HEK293 (cell line): Measurements from ENCODE around the gene LRP1B.

Source experiments
- CTCF ChIA-PET: fragments of 350-600 bp; formaldehyde crosslinking; extraction: SDS; loops from one replicate; lab custom pipeline; 2021; ENCODE audit warnings: antibody characterized with exemption; lab: Yijun Ruan, JAX
- POLR2A ChIA-PET: fragments of 300-600 bp; formaldehyde crosslinking; extraction: SDS; loops from one replicate; lab custom pipeline; 2020; ENCODE audit warnings: antibody characterized with exemption, inconsistent platforms; lab: Yijun Ruan, JAX
- H3K27ac ChIP-seq: fragments of 200-500 bp; sonication (Bioruptor generic); 2 replicates; pipeline ENCODE4 v1.5.1; 2014; ENCODE audit warnings: low read depth, low read length, control low read depth, inconsistent platforms; ENCODE audit errors: extremely low read depth
- H3K36me3 ChIP-seq, 2 experiments: fragments of 200-500 bp in 1 of 2; sonication (Bioruptor generic) in 1 of 2; 1 replicate in 1 of 2; 2 replicates in 1 of 2; pipeline ENCODE4 v1.5.1; 2014 to 2017; ENCODE audit warnings: inconsistent platforms in 2 of 2, low read length in 2 of 2; ENCODE audit not compliant: control insufficient read depth in 2 of 2, insufficient read depth in 1 of 2
- H3K4me1 ChIP-seq: fragments of 200-500 bp; sonication (Bioruptor generic); 2 replicates; pipeline ENCODE4 v1.5.1; 2014; ENCODE audit warnings: mild to moderate bottlenecking, low read length, inconsistent platforms; ENCODE audit not compliant: control insufficient read depth, insufficient read depth
- H3K4me3 ChIP-seq: 2 replicates; pipeline ENCODE4 v1.5.1; 2011; ENCODE audit warnings: low read depth, mild to moderate bottlenecking, control low read depth, low read length, moderate library complexity
- H3K9me3 ChIP-seq: fragments of 200-500 bp; sonication (Bioruptor generic); 2 replicates; pipeline ENCODE4 v1.5.1; 2014; ENCODE audit warnings: low read depth, low read length, inconsistent platforms; ENCODE audit not compliant: control insufficient read depth, insufficient read depth
- BCL6B ChIP-seq: fragments of 450-650 bp; formaldehyde crosslinking; IDR thresholded peaks from 2 replicates; pipeline ENCODE4 v1.5.1; 2017; ENCODE audit warnings: missing biosample characterization, missing genetic modification characterization
- CTCF ChIP-seq: fragments of 450-650 bp; formaldehyde crosslinking; IDR thresholded peaks from 2 replicates; pipeline ENCODE4 v1.5.1; 2016; ENCODE audit warnings: missing biosample characterization, missing genetic modification characterization
- GLI2 ChIP-seq: fragments of 450-650 bp; formaldehyde crosslinking; IDR thresholded peaks from 2 replicates; pipeline ENCODE4; 2017; ENCODE audit warnings: missing biosample characterization, missing genetic modification characterization, low read depth, borderline replicate concordance
- HOXC10 ChIP-seq: sonication (generic); formaldehyde crosslinking; IDR thresholded peaks from 2 replicates; pipeline ENCODE4 v1.8.1; 2023; ENCODE audit warnings: mild to moderate bottlenecking, missing genetic modification reagents
- HOXD13 ChIP-seq: sonication (generic); formaldehyde crosslinking; IDR thresholded peaks from 2 replicates; pipeline ENCODE4 v1.8.0; 2022; ENCODE audit warnings: missing genetic modification reagents, borderline replicate concordance
- SALL2 ChIP-seq: fragments of 450-650 bp; formaldehyde crosslinking; IDR thresholded peaks from 2 replicates; pipeline ENCODE4 v1.5.0; 2017; ENCODE audit warnings: missing biosample characterization, mild to moderate bottlenecking, missing genetic modification characterization, borderline replicate concordance
- SETDB1 ChIP-seq: IDR thresholded peaks from one replicate; pipeline ENCODE4 v1.6.1; 2017; ENCODE audit warnings: mild to moderate bottlenecking, low read length, moderate library complexity, mixed read lengths; ENCODE audit not compliant: insufficient read length
- TRIM28 ChIP-seq: IDR thresholded peaks from 2 replicates; pipeline ENCODE4 v1.6.1; 2011; ENCODE audit warnings: low read length, control low read depth, borderline replicate concordance
- YY1 ChIP-seq: fragments of 450-650 bp; formaldehyde crosslinking; IDR thresholded peaks from 2 replicates; pipeline ENCODE4 v1.5.1; 2018; ENCODE audit warnings: missing biosample characterization, missing genetic modification characterization
- ZBTB20 ChIP-seq: fragments of 450-650 bp; formaldehyde crosslinking; IDR thresholded peaks from 2 replicates; pipeline ENCODE4 v1.5.1; 2016; ENCODE audit warnings: missing biosample characterization, missing genetic modification characterization
- ZBTB49 ChIP-seq: fragments of 450-650 bp; formaldehyde crosslinking; IDR thresholded peaks from 2 replicates; pipeline ENCODE4 v1.5.1; 2016; ENCODE audit warnings: missing biosample characterization, missing genetic modification characterization, low read depth
- ZEB2 ChIP-seq: fragments of 450-650 bp; formaldehyde crosslinking; IDR thresholded peaks from 2 replicates; pipeline ENCODE4 v1.5.1; 2016; ENCODE audit warnings: missing biosample characterization, missing genetic modification characterization
- ZNF2 ChIP-seq: fragments of 450-650 bp; formaldehyde crosslinking; IDR thresholded peaks from 2 replicates; pipeline ENCODE4 v1.5.1; 2016; ENCODE audit warnings: missing biosample characterization, missing genetic modification characterization
- ZNF354C ChIP-seq: fragments of 450-650 bp; formaldehyde crosslinking; IDR thresholded peaks from 2 replicates; pipeline ENCODE4 v1.5.1; 2016; ENCODE audit warnings: missing biosample characterization, missing genetic modification characterization, low read depth, borderline replicate concordance
- ZNF398 ChIP-seq: fragments of 450-650 bp; formaldehyde crosslinking; IDR thresholded peaks from 2 replicates; pipeline ENCODE4 v1.5.1; 2017; ENCODE audit warnings: missing biosample characterization, missing genetic modification characterization
- ZNF530 ChIP-seq: fragments of 450-650 bp; formaldehyde crosslinking; IDR thresholded peaks from 2 replicates; pipeline ENCODE4 v1.5.1; 2016; ENCODE audit warnings: low read depth, missing biosample characterization, missing genetic modification characterization
- ZNF561 ChIP-seq: fragments of 450-650 bp; IDR thresholded peaks from 2 replicates; pipeline ENCODE4 v1.5.1; 2018; ENCODE audit warnings: missing biosample characterization, missing genetic modification characterization, borderline replicate concordance
- ZNF596 ChIP-seq: fragments of 450-650 bp; IDR thresholded peaks from 2 replicates; pipeline ENCODE4 v1.5.0; 2018; ENCODE audit warnings: missing biosample characterization, mild to moderate bottlenecking, missing genetic modification characterization, moderate library complexity
- ZNF639 ChIP-seq: fragments of 450-650 bp; formaldehyde crosslinking; IDR thresholded peaks from 2 replicates; pipeline ENCODE4 v1.5.1; 2016; ENCODE audit warnings: missing biosample characterization, missing genetic modification characterization
- ZNF837 ChIP-seq: fragments of 450-650 bp; formaldehyde crosslinking; IDR thresholded peaks from 2 replicates; pipeline ENCODE4 v1.5.1; 2016; ENCODE audit warnings: missing biosample characterization, missing genetic modification characterization

The LRP1B gene

GRCh38 chr2:141496810-141497209 lies 634.0 kb downstream of the LRP1B start:
- TF ChIP-seq YY1 (tag by site-specific recombination) (no peak), SETDB1 (no peak), ZNF2 (tag by site-specific recombination) (no peak), ZBTB20 (tag by site-specific recombination) (no peak), ZNF639 (tag by site-specific recombination) (no peak), ZNF354C (no peak), CTCF (tag by site-specific recombination) (no peak), TRIM28 (no peak), ZNF561 (tag by site-specific recombination) (no peak), ZNF596 (tag by site-specific recombination) (no peak), HOXD13 (CRISPR knock-in tag) (no peak), GLI2 (tag by site-specific recombination) (no peak), SALL2 (tag by site-specific recombination) (no peak), ZNF837 (tag by site-specific recombination) (no peak), BCL6B (tag by site-specific recombination) (no peak), HOXC10 (CRISPR knock-in tag) (no peak), ZNF530 (tag by site-specific recombination) (no peak), ZEB2 (tag by site-specific recombination) (no peak), ZNF398 (tag by site-specific recombination) (no peak), ZBTB49 (tag by site-specific recombination) (no peak)
- TF ChIP-seq, all 188 proteins: peak for 0
- CTCF ChIA-PET = interaction anchor here (0.7 kb wide), 1 partner anchor 358 kb away, joined by 5 read pairs; no protein-coding TSS in a partner anchor
- Histone ChIP-seq H3K9me3 (no peaks in the 10 kb centered on the region), H3K4me3 (no peak overlapping the region), H3K4me1 (no peaks in the 10 kb centered on the region), H3K27ac (no peak overlapping the region), H3K36me3 (no peaks in the 10 kb centered on the region)
- POLR2A ChIA-PET = no interaction called here
